ENCODE data around the gene LYRM4.
"Not testable (repeated sequence)": the region's sequence is repeated elsewhere in the genome, so short reads cannot be mapped to it uniquely, and the experiment has no call there.

LYRM4 gene

DNA sequence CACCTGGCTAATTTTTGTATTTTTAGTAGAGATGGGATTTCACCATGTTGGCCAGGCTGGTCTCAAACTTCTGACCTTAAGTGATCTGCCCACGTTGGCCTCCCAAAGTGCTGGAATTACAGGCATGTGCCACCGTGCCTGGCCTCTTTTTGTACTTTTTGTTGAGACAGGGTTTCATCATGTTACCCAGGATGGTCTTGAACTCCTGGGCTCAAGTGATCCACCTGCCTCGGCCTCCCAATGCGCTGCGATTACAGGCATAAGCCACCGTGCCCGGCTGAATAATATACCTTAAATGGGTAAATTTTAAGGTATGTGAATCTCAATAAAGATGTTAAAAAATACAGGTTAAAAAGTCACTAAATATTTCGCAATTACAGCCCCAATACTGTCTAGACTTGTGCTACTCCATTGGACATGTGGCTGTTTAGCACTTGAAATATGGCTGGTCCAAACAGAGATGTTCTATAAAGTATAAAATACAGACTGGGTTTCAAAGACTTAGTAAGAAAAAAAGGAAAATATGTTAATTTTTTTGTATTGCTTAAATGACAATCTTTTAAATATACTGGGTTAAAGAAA lies 133.6 kb downstream of the LYRM4 start:
- Mint-ChIP-seq H3K4me3 (no peak overlapping the region), H3K4me1 (no peaks in the 10 kb centered on the region), H3K27ac (no peak overlapping the region), H3K36me3 (peaks cover 5% of the 10 kb centered on the region), H3K9me3 (no peaks in the 10 kb centered on the region)
- ATAC-seq: no peak
- no peak for DNase-seq (ENCODE audit: low spot score in 2 of 2)

- H3K4me1 Mint-ChIP-seq: no peaks in the 10 kb centered on the region
- no peak for DNase-seq (ENCODE audit: low spot score in 2 of 2)
- H3K9me3 Mint-ChIP-seq: no peaks in the 10 kb centered on the region
- H3K27ac Mint-ChIP-seq: no peak overlapping the region
- H3K36me3 Mint-ChIP-seq: peaks cover 5% of the 10 kb centered on the region
- no peak for ATAC-seq
- H3K4me3 Mint-ChIP-seq: no peak overlapping the region
These were observed 134.5 kb downstream of the LYRM4 start for GRCh38 chr6:5126214-5126613.

DNA sequence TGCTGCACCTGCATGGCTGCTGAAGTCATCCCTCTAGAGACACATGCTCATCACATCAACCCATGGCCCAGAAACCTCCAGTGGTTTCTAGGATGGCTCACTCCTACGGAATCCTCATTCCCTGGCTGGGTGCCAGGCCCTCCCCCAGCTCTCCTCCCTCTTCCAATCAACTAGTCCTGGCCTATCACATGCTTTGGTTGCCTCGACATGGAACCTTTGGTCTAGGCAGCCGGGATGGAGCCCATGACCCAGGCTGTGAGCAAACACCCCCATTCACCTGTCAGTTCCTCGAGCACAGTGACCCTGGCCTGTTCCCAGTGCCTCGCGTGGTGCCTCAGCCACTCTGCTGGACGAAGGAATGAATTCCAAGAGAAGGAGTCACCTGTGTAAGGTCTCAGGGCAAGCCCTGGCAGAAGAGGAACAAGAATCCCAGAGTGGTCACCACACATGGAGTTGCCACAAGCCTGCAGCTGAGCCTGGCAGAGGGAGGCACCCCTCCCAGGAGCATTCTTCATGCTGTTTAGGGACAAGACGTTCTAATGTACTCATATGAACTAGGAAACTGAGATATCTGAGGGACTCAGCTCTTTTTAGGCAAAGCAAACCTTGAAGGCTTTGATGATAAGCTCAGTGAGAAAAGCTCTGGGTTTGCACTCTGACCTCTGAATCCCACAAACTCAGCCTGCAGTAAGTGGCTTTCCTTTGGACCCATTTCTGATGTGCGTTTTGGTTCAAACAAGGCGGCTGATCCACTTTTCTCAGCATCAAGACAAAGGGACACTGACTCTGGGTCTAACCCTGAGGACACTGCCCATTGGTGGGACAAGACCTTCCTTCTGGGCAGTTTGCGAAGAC lies 135.4 kb downstream of the LYRM4 start:
- peaks cover 5% of the 10 kb centered on the region for H3K36me3 Mint-ChIP-seq
- H3K4me3 Mint-ChIP-seq: no peak overlapping the region
- no peaks in the 10 kb centered on the region for H3K4me1 Mint-ChIP-seq
- no peak overlapping the region for H3K27ac Mint-ChIP-seq
- no peak for ATAC-seq
- no peaks in the 10 kb centered on the region for H3K9me3 Mint-ChIP-seq
- no peak for DNase-seq (ENCODE audit: low spot score in 2 of 2)

GRCh38 chr6:5124526-5124925 lies 136.2 kb downstream of the LYRM4 start:
- Mint-ChIP-seq H3K4me3 (no peak overlapping the region), H3K9me3 (no peaks in the 10 kb centered on the region), H3K4me1 (no peaks in the 10 kb centered on the region), H3K27ac (no peak overlapping the region), H3K36me3 (peaks cover 5% of the 10 kb centered on the region)
- ATAC-seq (no peak), DNase-seq (ENCODE audit: low spot score in 2 of 2) (no peak)

GRCh38 chr6:5123296-5124143 lies 137.2 kb downstream of the LYRM4 start:
- Mint-ChIP-seq H3K9me3 (no peaks in the 10 kb centered on the region), H3K36me3 (no peaks in the 10 kb centered on the region), H3K4me3 (no peak overlapping the region), H3K4me1 (no peaks in the 10 kb centered on the region), H3K27ac (peak overlapping the region; percentile 40)
- no peak for DNase-seq (ENCODE audit: low spot score in 2 of 2)
- ATAC-seq: peak; percentile 16

DNA sequence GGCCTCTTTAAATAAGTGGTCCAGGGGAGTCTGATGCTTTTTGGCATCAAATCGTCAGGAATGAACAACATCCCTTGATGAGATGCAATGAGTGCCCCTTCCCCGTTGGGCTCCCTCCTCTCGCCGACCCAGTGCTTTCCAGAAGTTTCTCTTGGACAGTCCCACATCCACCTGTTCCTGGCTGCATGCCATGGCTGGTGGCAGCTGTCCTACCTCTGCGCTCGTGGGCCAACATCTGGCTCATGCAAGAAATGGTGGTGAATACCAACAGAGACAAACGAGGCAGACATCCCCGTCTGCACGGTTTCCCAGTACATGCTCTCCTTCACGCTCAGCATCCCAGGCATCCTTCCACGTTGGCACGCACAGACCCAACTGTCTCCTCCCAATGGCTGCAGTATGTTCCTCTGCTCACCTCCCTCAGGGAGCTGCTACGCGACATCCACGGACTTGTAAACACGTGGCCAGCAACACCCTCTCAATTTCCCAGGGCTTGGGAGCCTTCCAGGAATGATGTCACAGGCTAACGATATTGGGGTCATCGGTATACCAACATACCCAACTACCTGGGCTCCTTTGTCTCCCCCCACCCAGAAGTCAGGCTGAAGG lies 138.1 kb downstream of the LYRM4 start:
- no peak for ATAC-seq
- no peak for DNase-seq (ENCODE audit: low spot score in 2 of 2)
- Mint-ChIP-seq H3K9me3 (no peaks in the 10 kb centered on the region), H3K36me3 (no peaks in the 10 kb centered on the region), H3K4me1 (no peaks in the 10 kb centered on the region), H3K27ac (peak overlapping the region; percentile 40), H3K4me3 (no peak overlapping the region)

DNA sequence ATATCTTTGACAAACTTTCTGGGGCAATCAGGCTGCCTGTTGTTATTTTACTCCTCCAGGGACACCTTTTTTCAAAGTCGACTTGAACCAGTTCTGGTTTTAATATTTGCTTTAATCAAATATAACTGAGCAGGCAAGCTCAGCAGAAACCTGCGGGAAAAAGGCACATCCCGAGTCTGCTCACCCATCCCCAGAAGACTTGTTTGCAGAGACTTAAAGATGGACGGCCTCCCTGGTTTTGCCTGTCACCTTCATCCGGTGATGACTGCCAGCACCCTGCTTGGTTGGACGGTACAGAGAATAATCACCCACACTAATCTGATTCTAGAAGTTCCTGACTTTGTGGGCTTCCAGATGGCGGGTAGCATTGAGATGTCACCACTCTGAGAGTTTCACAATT lies 138.8 kb downstream of the LYRM4 start:
- H3K36me3 Mint-ChIP-seq: no peaks in the 10 kb centered on the region
- H3K27ac Mint-ChIP-seq: no peak overlapping the region
- no peak for ATAC-seq
- no peaks in the 10 kb centered on the region for H3K9me3 Mint-ChIP-seq
- no peaks in the 10 kb centered on the region for H3K4me1 Mint-ChIP-seq
- DNase-seq (ENCODE audit: low spot score in 2 of 2): no peak
- no peak overlapping the region for H3K4me3 Mint-ChIP-seq

DNA sequence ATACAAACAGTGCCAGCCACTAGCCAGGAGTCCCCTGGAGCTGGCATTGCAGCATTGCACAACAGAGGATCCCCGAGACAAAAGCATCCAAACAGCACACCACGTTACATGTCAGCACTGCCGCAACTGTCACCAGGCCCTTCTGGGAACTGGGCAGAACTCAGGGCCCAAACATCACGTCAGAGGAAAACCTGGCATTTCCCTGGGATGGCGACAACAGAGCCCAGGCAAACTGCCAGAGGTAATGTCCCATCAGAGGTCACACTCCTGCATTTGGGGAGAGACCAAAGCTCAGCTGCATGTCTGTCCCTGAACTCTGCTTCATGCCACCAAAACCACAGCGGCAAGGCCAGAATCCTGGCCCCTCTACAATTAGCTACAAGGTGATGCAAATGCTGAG lies 139.3 kb downstream of the LYRM4 start:
- H3K36me3 Mint-ChIP-seq: no peaks in the 10 kb centered on the region
- ATAC-seq (no peak), DNase-seq (ENCODE audit: low spot score in 2 of 2) (no peak)
- H3K9me3 Mint-ChIP-seq: no peaks in the 10 kb centered on the region
- no peak overlapping the region for H3K27ac Mint-ChIP-seq
- no peaks in the 10 kb centered on the region for H3K4me1 Mint-ChIP-seq
- H3K4me3 Mint-ChIP-seq: no peak overlapping the region

DNA sequence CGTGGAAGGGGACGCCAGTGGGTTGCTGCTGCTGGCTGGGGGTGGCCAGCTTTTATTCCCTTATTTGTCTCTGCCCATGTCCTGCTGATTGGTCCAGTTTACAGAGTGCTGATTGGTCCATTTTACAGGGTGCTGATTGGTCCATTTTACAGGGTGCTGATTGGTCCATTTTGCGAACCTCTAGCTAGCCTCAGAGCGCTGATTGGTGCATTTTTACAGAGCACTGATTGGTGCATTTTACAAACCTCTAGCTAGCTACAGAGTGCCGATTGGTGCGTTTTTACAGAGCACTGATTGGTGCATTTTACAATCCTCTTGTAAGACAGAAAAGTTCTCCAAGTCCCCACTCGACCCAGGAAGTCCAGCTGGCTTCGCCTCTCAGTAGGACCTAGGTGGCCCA lies 140.2 kb downstream of the LYRM4 start:
- ATAC-seq; H3K4me1 Mint-ChIP-seq; DNase-seq (ENCODE audit: low spot score in 2 of 2); H3K4me3 Mint-ChIP-seq; H3K36me3 Mint-ChIP-seq; H3K9me3 Mint-ChIP-seq; H3K27ac Mint-ChIP-seq: not testable (repeated sequence)

- no peak for ATAC-seq
- no peak for DNase-seq (ENCODE audit: low spot score in 2 of 2)
- Mint-ChIP-seq H3K9me3 (no peaks in the 10 kb centered on the region), H3K36me3 (no peaks in the 10 kb centered on the region), H3K4me1 (no peaks in the 10 kb centered on the region), H3K4me3 (no peak overlapping the region), H3K27ac (no peak overlapping the region)
These were observed 140.7 kb downstream of the LYRM4 start for GRCh38 chr6:5120011-5120410.

DNA sequence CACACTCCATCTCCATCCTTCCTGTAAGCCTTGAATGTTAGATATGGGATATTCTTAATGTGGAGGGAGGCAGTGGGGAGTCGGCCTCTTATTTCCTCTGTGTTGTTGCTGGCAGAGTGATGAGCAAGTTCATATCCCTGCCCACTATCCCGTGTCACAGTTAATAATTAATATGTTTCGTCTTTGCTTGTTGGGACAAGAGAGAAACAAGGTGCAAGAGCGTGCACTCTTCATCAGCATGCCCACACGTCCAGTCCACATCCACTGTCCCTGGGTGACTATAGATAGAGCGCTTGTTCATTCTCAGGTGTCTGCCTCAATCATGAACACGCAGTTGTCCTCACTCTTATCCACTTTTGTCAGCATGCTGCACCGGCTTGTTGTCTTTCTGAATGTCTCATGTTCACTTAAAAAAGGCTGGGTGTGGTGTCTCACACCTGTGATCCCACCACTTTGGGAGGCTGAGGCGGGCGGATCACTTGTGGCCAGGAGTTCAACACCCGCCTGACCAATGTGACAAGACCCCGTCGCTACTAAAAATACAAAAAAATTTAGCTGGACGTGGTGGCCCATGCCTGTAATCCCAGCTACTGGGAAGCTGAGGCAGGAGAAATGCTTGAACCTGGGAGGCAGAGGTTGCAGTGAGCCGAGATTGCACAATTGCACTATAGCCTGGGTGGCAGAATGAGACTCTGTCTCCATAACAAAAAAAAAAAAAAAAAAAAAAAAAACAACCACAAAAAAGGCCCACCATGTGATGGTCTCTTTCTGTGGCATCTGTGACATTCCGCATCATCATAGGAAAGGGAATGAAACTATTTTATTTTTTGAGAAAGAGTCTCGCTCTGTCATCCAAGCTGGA lies 141.4 kb downstream of the LYRM4 start:
- no peak overlapping the region for H3K4me3 Mint-ChIP-seq
- no peak overlapping the region for H3K27ac Mint-ChIP-seq
- no peaks in the 10 kb centered on the region for H3K4me1 Mint-ChIP-seq
- no peaks in the 10 kb centered on the region for H3K36me3 Mint-ChIP-seq
- DNase-seq (ENCODE audit: low spot score in 2 of 2) (no peak), ATAC-seq (no peak)
- H3K9me3 Mint-ChIP-seq: no peaks in the 10 kb centered on the region

- Mint-ChIP-seq H3K4me1 (peaks cover 6% of the 10 kb centered on the region), H3K4me3 (no peak overlapping the region), H3K27ac (no peak overlapping the region), H3K9me3 (no peaks in the 10 kb centered on the region), H3K36me3 (no peaks in the 10 kb centered on the region)
- no peak for DNase-seq (ENCODE audit: low spot score in 2 of 2)
- no peak for ATAC-seq
These were observed 144.3 kb downstream of the LYRM4 start for GRCh38 chr6:5116243-5116991.

GRCh38 chr6:5115168-5115567 lies 145.6 kb downstream of the LYRM4 start:
- Mint-ChIP-seq H3K27ac (no peak overlapping the region), H3K9me3 (no peaks in the 10 kb centered on the region), H3K4me3 (no peak overlapping the region), H3K4me1 (peaks cover 6% of the 10 kb centered on the region), H3K36me3 (no peaks in the 10 kb centered on the region)
- ATAC-seq (no peak), DNase-seq (ENCODE audit: low spot score in 2 of 2) (no peak)

- DNase-seq (ENCODE audit: low spot score in 2 of 2): no peak
- no peaks in the 10 kb centered on the region for H3K36me3 Mint-ChIP-seq
- no peak overlapping the region for H3K4me3 Mint-ChIP-seq
- peak overlapping the region; percentile 7 for H3K27ac Mint-ChIP-seq
- peaks cover 6% of the 10 kb centered on the region for H3K4me1 Mint-ChIP-seq
- no peaks in the 10 kb centered on the region for H3K9me3 Mint-ChIP-seq
- no peak for ATAC-seq
These were observed 147.7 kb downstream of the LYRM4 start for GRCh38 chr6:5113096-5113495.
